Ovary (tissue), 9 donors: ENCODE results near the gene SHB. TPM values are rescaled to one million over a fixed set of nuclear protein-coding genes. Genes with fewer than 3 reads are reported as not detected.

Source experiments
- DNase-seq, 5 donors: peaks; one replicate each; pipeline ENCODE4 v3.0.0-alpha.2; 2019 to 2020
- H3K27ac ChIP-seq, 2 donors: fragments of 200-600 bp; one replicate each; pipeline versions ENCODE4 v1.5.1 to v1.8.0; 2019 to 2022
- H3K27me3 ChIP-seq: fragments of 200-600 bp; one replicate; pipeline ENCODE4 v1.8.0; 2022
- H3K36me3 ChIP-seq: fragments of 200-600 bp; sonication (generic); one replicate; pipeline ENCODE4 v1.5.1; 2019
- H3K4me1 ChIP-seq: one replicate; pipeline ENCODE4 v1.8.1; 2013; ENCODE audit warnings: mild to moderate bottlenecking, moderate library complexity; ENCODE audit not compliant: insufficient read depth
- H3K4me3 ChIP-seq: fragments of 200-600 bp; sonication (generic); one replicate; pipeline ENCODE4 v1.5.1; 2017
- H3K9me3 ChIP-seq, 2 donors: fragments of 200-600 bp in 1 of 2; sonication (generic) in 1 of 2; one replicate each; pipeline versions ENCODE4 v1.5.1 to v1.8.1; 2013 to 2019; ENCODE audit warnings: mild to moderate bottlenecking in 1 of 2, moderate library complexity in 1 of 2
- EP300 ChIP-seq: sonication (generic); formaldehyde crosslinking; IDR thresholded peaks from one replicate; pipeline ENCODE4 v1.6.1; 2017; ENCODE audit warnings: antibody characterized with exemption
- POLR2A ChIP-seq: fragments of 450-650 bp; IDR thresholded peaks from one replicate; pipeline ENCODE4 v1.6.1; 2017; ENCODE audit warnings: antibody characterized with exemption, mild to moderate bottlenecking, moderate library complexity
- WGBS, 3 donors: extraction: QIAGEN DNeasy Blood & Tissue Kit in 1 of 3; methylation state at CpG; one replicate each; pipeline versions ENCODE4 v1.1.5 to v1.1.7; 2013 to 2017; 5-methylcytosine and 5-hydroxymethylcytosine counted together
- intact Hi-C, 4 donors: fragments of 100-400 bp; cut with DNase I; formaldehyde crosslinking; loops; one replicate each; pipeline versions ENCODE4 v1.11.0 to v1.15.1; 2022 to 2023
- polyA plus RNA-seq, 2 donors: library from polyadenylated mRNA; stranded (reverse); fragments of 200-250 nt in 1 of 2; fragments of 350-450 nt in 1 of 2; fragmentation: Illumina TruSeq in 1 of 2; extraction: RNeasy Lipid Tissue Mini Kit (QIAGEN cat#74804) in 1 of 2; gene quantifications; one replicate each; pipeline ENCODE4 v1.2.3, GENCODE V29; 2013 to 2014
- total RNA-seq, 7 donors: library from RNA; depleted of rRNA in 2 of 7; stranded (reverse); fragments of >200 nt in 2 of 7; fragmentation: NEBNext Ultra II Directional in 3 of 7; extraction: Animal tissue kit (Norgen Biotek cat#: 25700) in 3 of 7; gene quantifications; one replicate each; pipeline versions ENCODE4 v1.1.0 to v1.2.4, GENCODE V29; 2016 to 2023
- TF ChIP-seq, protein P1 (sequence below), 3 donors: fragments of 450-650 bp in 2 of 3; fragments of 200-600 bp in 1 of 3; IDR thresholded peaks; one replicate each; pipeline versions ENCODE4 v1.5.1 to v1.8.0; 2016 to 2022; ENCODE audit warnings: antibody characterized with exemption in 3 of 3, mild to moderate bottlenecking in 1 of 3
- donor health status: DM: no; HTN: no; CAD: no; lungs with moderate emphysema.
- donor health status: DM: no; HTN: no; CAD: no.
- donor health status: Bipolar disorder and iron deficiency.
- donor health status: DM: yes; HTN: yes; CAD: no.
- donor health status: DM: no; HTN: no; CAD: no.
- donor health status: DM: yes; HTN: yes; CAD: no.

SHB gene
- total and polyA plus RNA-seq, 9 donors = 3.5 to 23.8 (median 9.0) TPM

DNA sequence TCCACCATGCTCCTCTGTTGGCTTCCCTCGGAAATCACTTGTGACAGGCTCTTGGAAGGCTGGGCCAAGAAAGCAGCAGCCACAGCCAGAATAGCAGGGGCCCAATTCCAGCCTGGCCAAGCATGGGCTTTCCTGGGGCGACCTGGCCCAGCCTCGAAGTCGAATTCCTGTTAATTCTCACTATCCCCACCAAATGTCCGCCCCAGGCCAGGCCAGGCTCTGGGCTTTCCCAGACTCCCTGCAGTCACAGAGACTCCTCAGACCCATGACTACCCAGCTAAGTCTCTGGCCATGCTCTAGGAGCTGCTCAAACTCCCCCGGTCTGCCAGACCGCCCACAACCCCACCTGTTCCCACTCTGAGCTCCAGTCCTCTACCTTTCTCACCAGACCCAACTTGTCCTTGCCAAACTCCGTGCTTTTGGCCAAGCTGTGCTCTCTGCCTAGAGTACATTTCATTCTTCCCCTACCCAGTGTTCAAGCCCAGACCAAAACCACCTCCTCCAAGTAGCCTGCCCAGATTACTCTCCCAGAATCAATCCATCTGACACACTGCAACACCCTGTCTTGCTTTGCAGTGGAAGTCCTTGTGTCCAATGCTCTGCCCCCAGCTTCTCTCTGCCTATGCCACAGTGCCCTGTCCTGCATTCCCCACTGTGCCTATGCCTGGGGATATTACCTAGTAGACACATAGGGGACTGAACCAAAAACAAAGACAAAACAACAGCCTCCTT is 26.2 kb downstream of the SHB start:
- no peaks in the 10 kb centered on the region for H3K9me3 ChIP-seq
- WGBS, 3 donors = 76 to 82% (median 81%) methylated on average over 8 of the region's 8 CpGs
- H3K27me3 ChIP-seq = no peaks in the 10 kb centered on the region
- no peak overlapping the region for H3K4me3 ChIP-seq
- H3K4me1 ChIP-seq = peaks cover 6% of the 10 kb centered on the region
- TF ChIP-seq POLR2A = no peak
- TF ChIP-seq, protein P1, sequence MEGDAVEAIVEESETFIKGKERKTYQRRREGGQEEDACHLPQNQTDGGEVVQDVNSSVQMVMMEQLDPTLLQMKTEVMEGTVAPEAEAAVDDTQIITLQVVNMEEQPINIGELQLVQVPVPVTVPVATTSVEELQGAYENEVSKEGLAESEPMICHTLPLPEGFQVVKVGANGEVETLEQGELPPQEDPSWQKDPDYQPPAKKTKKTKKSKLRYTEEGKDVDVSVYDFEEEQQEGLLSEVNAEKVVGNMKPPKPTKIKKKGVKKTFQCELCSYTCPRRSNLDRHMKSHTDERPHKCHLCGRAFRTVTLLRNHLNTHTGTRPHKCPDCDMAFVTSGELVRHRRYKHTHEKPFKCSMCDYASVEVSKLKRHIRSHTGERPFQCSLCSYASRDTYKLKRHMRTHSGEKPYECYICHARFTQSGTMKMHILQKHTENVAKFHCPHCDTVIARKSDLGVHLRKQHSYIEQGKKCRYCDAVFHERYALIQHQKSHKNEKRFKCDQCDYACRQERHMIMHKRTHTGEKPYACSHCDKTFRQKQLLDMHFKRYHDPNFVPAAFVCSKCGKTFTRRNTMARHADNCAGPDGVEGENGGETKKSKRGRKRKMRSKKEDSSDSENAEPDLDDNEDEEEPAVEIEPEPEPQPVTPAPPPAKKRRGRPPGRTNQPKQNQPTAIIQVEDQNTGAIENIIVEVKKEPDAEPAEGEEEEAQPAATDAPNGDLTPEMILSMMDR (IDR thresholded peaks at IDR 0.05) = no peak
- no peak overlapping the region for H3K27ac ChIP-seq
- intact Hi-C loops = no loop called here
- DNase-seq = no peak
- H3K36me3 ChIP-seq = no peaks in the 10 kb centered on the region

DNA sequence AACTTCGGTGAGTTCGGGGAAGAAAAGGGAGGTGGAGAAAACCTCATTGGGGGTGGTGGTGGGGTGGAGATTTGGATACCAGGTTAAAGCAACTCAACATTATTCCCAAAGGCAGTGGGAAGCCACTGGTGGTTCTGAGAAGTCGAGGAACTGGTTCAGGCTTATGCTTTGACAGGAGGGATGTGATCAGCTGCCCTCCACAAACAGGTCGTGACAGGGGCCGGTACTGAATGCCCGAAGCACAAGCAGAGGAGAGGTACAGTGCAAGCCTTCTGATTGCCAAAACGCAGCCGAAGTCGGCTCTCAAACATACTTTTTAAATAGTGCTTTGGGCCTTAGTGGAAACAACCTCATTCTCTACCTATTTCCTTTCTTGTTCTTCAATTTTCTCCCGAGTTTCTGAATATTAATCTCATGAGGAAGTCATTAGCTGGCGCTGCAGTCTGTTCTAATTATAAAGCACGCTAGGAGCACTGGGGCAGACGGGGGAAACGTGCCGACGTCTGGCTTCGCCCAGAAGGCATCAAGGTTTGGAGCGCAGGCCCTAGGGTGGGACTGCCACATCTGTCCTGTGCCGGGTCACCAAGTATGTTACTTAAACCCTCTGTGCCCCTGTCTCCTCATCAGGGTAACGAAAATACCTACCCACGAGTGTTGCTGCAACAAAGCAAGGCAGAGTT is 27.3 kb downstream of the SHB start:
- H3K27me3 ChIP-seq = no peaks in the 10 kb centered on the region
- WGBS, 3 donors = 83 to 88% (median 88%) methylated on average over 21 of the region's 21 CpGs
- peaks cover 3% of the 10 kb centered on the region for H3K4me1 ChIP-seq
- H3K9me3 ChIP-seq = no peaks in the 10 kb centered on the region
- DNase-seq = no peak
- intact Hi-C loops = no loop called here
- H3K36me3 ChIP-seq = no peaks in the 10 kb centered on the region
- TF ChIP-seq EP300 (no peak), POLR2A (no peak)
- TF ChIP-seq, protein P1 (IDR thresholded peaks at IDR 0.05) = no peak
- no peak overlapping the region for H3K4me3 ChIP-seq
- H3K27ac ChIP-seq = no peak overlapping the region

DNA sequence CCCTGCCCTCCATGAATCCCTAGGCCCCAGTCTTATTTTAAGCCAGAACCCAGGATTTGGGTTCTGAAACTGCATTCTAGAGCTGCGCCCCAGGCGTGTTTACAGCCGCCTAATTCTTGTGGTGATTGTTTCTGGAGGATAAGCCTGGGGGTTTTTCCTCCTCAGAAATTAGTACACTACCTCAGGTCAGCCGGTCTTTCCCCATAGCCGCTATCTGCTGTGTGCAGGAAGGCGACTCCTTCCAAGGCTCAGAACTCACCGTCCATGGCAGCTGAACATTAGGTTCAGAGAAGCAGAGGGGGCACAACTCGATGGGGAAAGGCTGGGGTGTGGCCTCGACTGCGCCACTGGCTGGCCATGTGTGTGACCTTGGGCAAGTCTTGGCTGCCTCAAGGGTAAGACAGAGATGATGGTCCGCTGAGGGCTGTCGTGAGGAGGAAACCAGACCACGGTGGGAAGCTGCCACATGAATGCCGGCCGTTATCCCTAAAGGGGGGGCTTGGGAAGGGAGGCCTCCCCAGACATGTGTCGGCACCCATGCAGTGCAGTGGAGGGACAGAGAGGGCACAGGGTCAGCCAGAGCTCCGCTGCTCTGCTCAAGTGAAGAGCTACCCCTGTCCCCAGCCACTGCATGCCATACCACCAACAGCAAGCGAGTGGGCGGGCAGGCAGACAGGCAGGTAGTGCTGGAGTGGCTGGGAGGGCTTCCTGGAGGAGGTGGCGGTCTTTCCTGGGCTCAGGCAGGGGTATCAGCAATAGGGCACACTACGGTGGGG is 28.9 kb downstream of the SHB start:
- no peaks in the 10 kb centered on the region for H3K9me3 ChIP-seq
- no peaks in the 10 kb centered on the region for H3K27me3 ChIP-seq
- WGBS, 3 donors = 85 to 90% (median 88%) methylated on average over 21 of the region's 21 CpGs
- TF ChIP-seq POLR2A = no peak
- TF ChIP-seq, protein P1 (IDR thresholded peaks at IDR 0.05) = no peak
- TF ChIP-seq EP300 = no peak
- peaks cover 3% of the 10 kb centered on the region for H3K4me1 ChIP-seq
- intact Hi-C loops = no loop called here
- no peak for DNase-seq
- no peaks in the 10 kb centered on the region for H3K36me3 ChIP-seq
- no peak overlapping the region for H3K4me3 ChIP-seq
- no peak overlapping the region for H3K27ac ChIP-seq

DNA sequence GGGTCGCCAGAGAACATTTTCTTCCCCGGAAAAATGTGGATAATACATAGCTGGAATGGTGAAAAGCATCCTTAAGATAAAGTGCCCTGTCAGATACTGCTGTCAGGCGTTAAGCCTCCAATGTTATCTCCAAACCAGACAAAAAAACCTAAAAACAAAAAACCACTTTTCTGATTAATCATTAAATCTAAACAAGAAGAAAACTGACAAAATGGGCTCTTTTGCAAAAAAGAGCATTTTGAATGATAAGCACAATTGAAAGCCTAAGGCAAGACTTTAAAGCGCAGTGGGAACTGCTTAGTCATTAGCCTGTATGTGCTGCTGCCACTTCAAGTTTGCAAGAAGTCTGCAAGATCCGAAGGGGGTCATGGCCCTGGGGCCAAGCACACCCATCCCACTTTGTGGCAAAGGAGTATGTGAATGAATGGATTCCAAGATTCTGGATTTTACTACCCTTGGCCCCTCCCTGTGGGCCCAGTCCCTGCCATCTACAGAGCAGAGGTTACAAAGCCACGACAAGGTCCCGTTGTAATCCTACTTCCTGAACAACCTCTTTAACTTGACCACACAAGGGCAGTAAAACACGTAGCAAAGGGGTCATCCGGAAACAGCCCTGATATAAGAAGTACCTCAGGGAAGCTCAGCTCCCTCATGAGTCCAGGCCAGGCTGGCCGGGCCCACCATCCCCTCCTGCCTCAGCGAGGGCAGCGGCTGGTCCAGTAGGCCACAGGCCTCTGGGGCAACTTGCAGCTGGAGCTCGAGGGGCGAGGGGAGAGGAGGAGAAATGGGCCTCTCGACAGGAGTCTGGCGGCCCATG is 29.7 kb downstream of the SHB start:
- no peak overlapping the region for H3K27ac ChIP-seq
- peaks cover 3% of the 10 kb centered on the region for H3K4me1 ChIP-seq
- no peak overlapping the region for H3K4me3 ChIP-seq
- no peak for DNase-seq
- WGBS, 3 donors = 61 to 64% (median 63%) methylated on average over 16 of the region's 16 CpGs
- TF ChIP-seq, protein P1 (IDR thresholded peaks at IDR 0.05) = no peak
- TF ChIP-seq POLR2A = no peak
- no peaks in the 10 kb centered on the region for H3K36me3 ChIP-seq
- H3K9me3 ChIP-seq = no peaks in the 10 kb centered on the region
- intact Hi-C loops = no loop called here
- no peaks in the 10 kb centered on the region for H3K27me3 ChIP-seq
